Limb (tissue), 2 donors: ENCODE data around the gene ZXDA.

Experiments used
- DNase-seq, 2 donors: peaks; one replicate each; pipeline ENCODE4 v3.0.0-alpha.2; 2016; ENCODE audit errors: extremely low spot score in 2 of 2

The ZXDA gene

DNA sequence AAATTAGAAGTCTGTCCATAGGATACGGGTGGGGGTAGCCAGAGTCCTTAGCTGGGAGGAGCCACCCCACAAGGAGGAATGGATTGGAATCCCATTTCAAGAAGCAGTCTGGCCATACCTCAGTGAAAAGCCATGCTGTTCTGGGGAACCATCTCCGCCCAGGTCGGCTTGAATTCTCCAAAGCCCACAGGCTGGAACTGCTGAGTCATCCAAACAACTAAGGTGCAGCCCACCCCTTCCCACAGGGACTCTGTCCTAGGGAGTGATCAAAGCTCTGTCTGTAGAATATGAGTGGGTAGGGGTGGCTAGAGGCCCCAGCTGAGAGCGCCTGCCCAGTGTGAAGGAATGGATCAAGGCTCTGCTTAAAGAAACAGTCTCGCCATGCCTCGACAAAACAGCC is 38.8 kb downstream of the ZXDA start:
- no peak for DNase-seq
